ENCODE measurements around the gene QARS1. TPM values are rescaled to one million over a fixed set of nuclear protein-coding genes. Genes with fewer than 3 reads are reported as not detected.

Gene QARS1
- total RNA-seq, 3 donors from 2014 or later = 233 to 268 (median 252) TPM

DNA sequence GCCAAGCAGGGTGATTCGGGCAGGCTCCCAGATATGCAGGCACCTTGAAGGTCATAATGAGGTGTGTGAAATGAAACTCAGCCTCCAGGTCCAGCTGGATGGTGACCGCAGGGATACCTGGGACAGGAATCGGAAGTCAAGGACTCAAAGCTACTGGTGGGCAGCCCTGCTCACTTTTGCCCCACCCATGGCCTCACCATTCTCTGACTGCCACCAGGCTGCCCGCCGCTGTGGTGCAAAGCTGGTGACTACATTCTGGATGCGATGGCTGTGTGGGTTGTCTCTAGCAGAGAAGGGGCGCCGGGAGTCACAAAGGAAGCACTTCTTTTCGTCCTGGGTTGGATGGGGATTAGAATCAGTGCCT is 27.5 kb upstream of the QARS1 start:
- intact Hi-C loops (cut with DNase I; ENCODE audit: low total_unique reads) = no loop called here
- Histone ChIP-seq H3K4me1 (peaks cover 5 to 10% of the 10 kb centered on the region in 2 donors), H3K27me3 (no peaks in the 10 kb centered on the region)

DNA sequence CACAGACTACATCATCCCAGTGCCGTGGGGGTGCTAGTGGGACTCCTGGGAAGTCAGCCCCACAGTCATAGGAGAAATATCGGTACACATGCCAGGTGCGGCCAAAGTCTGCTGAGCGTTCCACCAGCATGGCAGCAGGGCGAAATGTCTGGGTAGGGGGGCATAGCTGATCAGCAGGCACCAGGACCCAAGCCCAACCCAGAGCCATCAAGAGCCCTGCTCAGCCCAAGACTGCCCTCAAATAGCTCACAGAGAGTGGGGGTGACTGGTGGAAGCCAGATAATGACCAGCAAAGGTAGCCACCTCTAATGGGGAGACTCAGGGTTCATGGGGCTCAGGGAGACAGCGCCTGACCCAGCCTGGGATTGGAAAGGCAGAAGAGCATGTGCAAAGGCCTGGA is 27.0 kb upstream of the QARS1 start:
- TF ChIP-seq POLR2A (IDR thresholded peaks at IDR 0.05) = no peak
- no peak for TF ChIP-seq POLR2AphosphoS5 (IDR thresholded peaks at IDR 0.05)
- TF ChIP-seq, protein P1, sequence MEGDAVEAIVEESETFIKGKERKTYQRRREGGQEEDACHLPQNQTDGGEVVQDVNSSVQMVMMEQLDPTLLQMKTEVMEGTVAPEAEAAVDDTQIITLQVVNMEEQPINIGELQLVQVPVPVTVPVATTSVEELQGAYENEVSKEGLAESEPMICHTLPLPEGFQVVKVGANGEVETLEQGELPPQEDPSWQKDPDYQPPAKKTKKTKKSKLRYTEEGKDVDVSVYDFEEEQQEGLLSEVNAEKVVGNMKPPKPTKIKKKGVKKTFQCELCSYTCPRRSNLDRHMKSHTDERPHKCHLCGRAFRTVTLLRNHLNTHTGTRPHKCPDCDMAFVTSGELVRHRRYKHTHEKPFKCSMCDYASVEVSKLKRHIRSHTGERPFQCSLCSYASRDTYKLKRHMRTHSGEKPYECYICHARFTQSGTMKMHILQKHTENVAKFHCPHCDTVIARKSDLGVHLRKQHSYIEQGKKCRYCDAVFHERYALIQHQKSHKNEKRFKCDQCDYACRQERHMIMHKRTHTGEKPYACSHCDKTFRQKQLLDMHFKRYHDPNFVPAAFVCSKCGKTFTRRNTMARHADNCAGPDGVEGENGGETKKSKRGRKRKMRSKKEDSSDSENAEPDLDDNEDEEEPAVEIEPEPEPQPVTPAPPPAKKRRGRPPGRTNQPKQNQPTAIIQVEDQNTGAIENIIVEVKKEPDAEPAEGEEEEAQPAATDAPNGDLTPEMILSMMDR (IDR thresholded peaks at IDR 0.05) = no peak
- intact Hi-C loops (cut with DNase I; ENCODE audit: low total_unique reads) = no loop called here
- peaks cover 5 to 10% of the 10 kb centered on the region in 2 donors for H3K4me1 ChIP-seq

More for the DNA sequence above, 27.5 kb upstream of the QARS1 start:
- DNase-seq (ENCODE audit: low spot score in 2 of 2) = no peak
- H3K36me3 ChIP-seq = no peaks in the 10 kb centered on the region
- peak overlapping the region; percentile 67 to 89 (median 73) for H3K4me3 ChIP-seq
- no peaks in the 10 kb centered on the region for H3K9me3 ChIP-seq
- TF ChIP-seq POLR2AphosphoS5 (IDR thresholded peaks at IDR 0.05) = no peak
- no peak for TF ChIP-seq POLR2A (IDR thresholded peaks at IDR 0.05)
- TF ChIP-seq, protein P1 (IDR thresholded peaks at IDR 0.05) = no peak
- peak overlapping the region; percentile 91 to 95 for H3K27ac ChIP-seq

DNA sequence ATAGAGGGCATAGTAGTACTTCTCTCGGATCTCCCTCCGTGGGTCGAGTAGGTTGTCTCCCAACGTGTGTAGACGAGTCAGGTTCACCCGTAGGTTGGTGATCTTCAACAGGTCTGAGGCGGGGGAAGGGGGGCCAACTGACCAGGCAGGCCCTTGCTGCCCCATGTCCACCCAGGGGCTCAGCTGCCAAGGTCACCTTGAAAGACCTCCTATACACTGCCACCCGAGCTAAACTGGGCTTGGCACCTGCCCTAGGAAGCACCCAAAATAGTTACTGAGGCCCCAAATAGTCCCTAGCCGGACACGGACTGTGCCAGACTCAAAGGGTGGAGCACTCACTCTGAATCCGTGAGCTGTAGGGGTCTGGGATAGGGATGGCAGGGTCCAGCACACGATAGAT is 26.5 kb upstream of the QARS1 start:
- TF ChIP-seq, protein P1 (IDR thresholded peaks at IDR 0.05) = no peak
- no peak for TF ChIP-seq POLR2A (IDR thresholded peaks at IDR 0.05)
- TF ChIP-seq POLR2AphosphoS5 (IDR thresholded peaks at IDR 0.05) = no peak
- Histone ChIP-seq H3K4me1 (peaks cover 5 to 10% of the 10 kb centered on the region in 2 donors), H3K36me3 (no peaks in the 10 kb centered on the region), H3K9me3 (no peaks in the 10 kb centered on the region), H3K4me3 (peak overlapping the region in 2 of 3 donors; percentile 73 to 89), H3K27me3 (no peaks in the 10 kb centered on the region), H3K27ac (peak overlapping the region in 1 of 2 donors; percentile 95)
- intact Hi-C loops (cut with DNase I; ENCODE audit: low total_unique reads) = no loop called here
- DNase-seq (ENCODE audit: low spot score in 2 of 2) = no peak

More for the DNA sequence above, 27.0 kb upstream of the QARS1 start:
- no peak for DNase-seq (ENCODE audit: low spot score in 2 of 2)
- Histone ChIP-seq H3K36me3 (no peaks in the 10 kb centered on the region), H3K9me3 (no peaks in the 10 kb centered on the region), H3K27me3 (no peaks in the 10 kb centered on the region), H3K4me3 (peak overlapping the region; percentile 67 to 89 (median 73)), H3K27ac (peak overlapping the region; percentile 91 to 95)

DNA sequence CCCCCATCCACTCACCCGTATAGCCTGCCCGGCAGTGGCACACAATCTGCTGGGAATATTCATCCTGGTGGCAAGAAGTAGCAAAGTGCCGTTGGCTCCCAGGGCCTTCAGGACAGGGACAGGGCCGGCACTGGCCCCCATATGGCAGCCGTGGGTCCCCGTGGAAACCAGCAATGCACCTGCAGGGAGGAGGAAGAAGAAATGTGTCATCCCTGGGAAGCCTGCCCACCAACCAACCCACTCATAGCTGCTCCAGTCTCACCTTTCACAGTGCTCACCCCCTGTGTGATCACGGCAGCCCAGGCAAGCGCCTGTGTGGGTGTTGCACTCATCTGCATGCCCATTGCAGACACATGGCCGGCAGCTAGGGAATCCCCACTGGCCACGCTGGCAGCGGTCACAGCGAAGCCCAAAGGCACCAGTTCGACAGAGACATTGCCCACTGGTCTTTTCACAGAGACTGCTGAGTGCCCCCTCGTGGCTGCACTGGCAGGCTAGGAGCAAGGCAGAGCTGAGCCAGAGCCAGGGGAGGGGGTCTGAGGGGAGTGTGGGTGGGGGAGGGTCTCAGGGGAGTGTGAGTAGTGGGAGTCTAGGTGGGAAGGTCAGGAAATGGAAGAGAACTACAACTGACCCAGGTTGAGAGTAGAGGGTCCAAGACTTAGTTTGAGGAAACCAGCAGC is 20.6 kb upstream of the QARS1 start:
- Histone ChIP-seq H3K27me3 (no peaks in the 10 kb centered on the region), H3K27ac (no peak overlapping the region), H3K4me3 (no peak overlapping the region), H3K4me1 (no peaks in the 10 kb centered on the region), H3K9me3 (no peaks in the 10 kb centered on the region), H3K36me3 (peaks cover 12% of the 10 kb centered on the region)
- intact Hi-C loops (cut with DNase I; ENCODE audit: low total_unique reads) = no loop called here
- DNase-seq (ENCODE audit: low spot score in 2 of 2) = no peak
- TF ChIP-seq, protein P1 (IDR thresholded peaks at IDR 0.05) = no peak
- no peak for TF ChIP-seq POLR2AphosphoS5 (IDR thresholded peaks at IDR 0.05)
- no peak for TF ChIP-seq POLR2A (IDR thresholded peaks at IDR 0.05)

DNA sequence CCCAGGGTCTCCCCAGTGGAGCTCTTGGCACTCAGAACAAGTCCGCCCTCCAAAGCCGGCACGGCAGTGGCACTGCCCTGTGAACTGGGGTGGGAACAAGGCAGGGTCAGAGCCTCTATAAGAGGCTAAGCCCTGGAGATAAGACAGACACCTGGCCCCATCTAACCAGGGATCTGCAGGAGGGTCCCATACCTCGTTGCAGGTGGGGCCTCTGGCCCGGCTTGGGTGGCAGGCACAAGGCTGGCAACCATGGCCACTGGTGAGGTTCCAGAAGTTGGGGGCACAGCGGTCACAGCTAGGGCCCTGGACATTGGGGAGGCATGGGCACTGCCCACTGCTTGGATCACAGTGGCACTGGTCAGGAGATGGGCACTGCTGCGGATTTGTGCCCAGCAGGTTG is 19.6 kb upstream of the QARS1 start:
- DNase-seq (ENCODE audit: low spot score in 2 of 2) = no peak
- intact Hi-C loops (cut with DNase I; ENCODE audit: low total_unique reads) = no loop called here
- Histone ChIP-seq H3K27ac (no peak overlapping the region), H3K4me1 (peaks cover 7% of the 10 kb centered on the region in 2 donors), H3K27me3 (no peaks in the 10 kb centered on the region), H3K9me3 (no peaks in the 10 kb centered on the region), H3K36me3 (peaks cover 12% of the 10 kb centered on the region), H3K4me3 (no peak overlapping the region)
- TF ChIP-seq POLR2A (IDR thresholded peaks at IDR 0.05) (no peak), POLR2AphosphoS5 (IDR thresholded peaks at IDR 0.05) (no peak)
- TF ChIP-seq, protein P1 (IDR thresholded peaks at IDR 0.05) = no peak

Data from breast epithelium (tissue), 4 donors.